Brain pericyte (primary cell): ENCODE measurements around the gene COMT.

ENCODE experiments used
- DNase-seq: peaks from one replicate; pipeline ENCODE4 v3.0.0-alpha.2; 2012; ENCODE audit warnings: low read depth, low spot score

The COMT gene

GRCh38 chr22:20011123-20011992 lies 69.8 kb downstream of the COMT start:
- no peak for DNase-seq

- DNase-seq, result no peak
Observed at GRCh38 chr22:20011993-20012740, 70.6 kb downstream of the COMT start.

GRCh38 chr22:20012741-20013331 lies 71.3 kb downstream of the COMT start:
- DNase-seq, result no peak

GRCh38 chr22:20013382-20013871 lies 71.9 kb downstream of the COMT start:
- no peak for DNase-seq

GRCh38 chr22:20014526-20015186 lies 73.1 kb downstream of the COMT start:
- DNase-seq, result no peak

GRCh38 chr22:20015187-20015625 lies 73.6 kb downstream of the COMT start:
- no peak for DNase-seq

GRCh38 chr22:20015971-20016733 lies 74.6 kb downstream of the COMT start:
- DNase-seq, result no peak

GRCh38 chr22:20016734-20017621 lies 75.4 kb downstream of the COMT start, which contains the start of gene ARVCF:
Gene ARVCF, minus strand, starts transcription at chr22:20016823. Its CDS starts 26,029 bp downstream, at chr22:19990794.
- DNase-seq, result peak; percentile 53

- no peak for DNase-seq
Observed at GRCh38 chr22:20017622-20017958, 76.0 kb downstream of the COMT start.

- DNase-seq, result no peak
Observed at GRCh38 chr22:20018001-20018400, 76.4 kb downstream of the COMT start.
